Measurements from ENCODE around the gene PHF14.

DNA sequence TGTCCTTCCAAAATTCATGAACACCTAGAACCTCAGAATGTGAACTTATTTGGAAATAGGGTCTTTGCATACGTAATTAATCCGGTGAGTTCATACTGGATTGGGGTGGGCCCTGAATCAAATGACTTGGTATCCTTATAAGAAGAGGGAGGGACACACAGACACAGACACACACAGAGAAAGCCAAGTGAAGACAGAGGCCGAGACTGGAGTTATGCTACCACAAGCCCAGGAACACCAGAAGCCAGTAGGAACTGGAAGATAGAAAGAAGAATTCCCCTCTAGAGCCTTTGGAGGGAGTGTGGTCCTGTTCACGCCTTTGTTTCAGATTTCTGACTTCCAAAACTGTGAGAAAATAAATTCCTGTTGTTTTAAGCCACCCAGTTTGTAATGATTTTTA, 17.1 kb upstream of the PHF14 start:
- TF ChIP-seq, protein P1, sequence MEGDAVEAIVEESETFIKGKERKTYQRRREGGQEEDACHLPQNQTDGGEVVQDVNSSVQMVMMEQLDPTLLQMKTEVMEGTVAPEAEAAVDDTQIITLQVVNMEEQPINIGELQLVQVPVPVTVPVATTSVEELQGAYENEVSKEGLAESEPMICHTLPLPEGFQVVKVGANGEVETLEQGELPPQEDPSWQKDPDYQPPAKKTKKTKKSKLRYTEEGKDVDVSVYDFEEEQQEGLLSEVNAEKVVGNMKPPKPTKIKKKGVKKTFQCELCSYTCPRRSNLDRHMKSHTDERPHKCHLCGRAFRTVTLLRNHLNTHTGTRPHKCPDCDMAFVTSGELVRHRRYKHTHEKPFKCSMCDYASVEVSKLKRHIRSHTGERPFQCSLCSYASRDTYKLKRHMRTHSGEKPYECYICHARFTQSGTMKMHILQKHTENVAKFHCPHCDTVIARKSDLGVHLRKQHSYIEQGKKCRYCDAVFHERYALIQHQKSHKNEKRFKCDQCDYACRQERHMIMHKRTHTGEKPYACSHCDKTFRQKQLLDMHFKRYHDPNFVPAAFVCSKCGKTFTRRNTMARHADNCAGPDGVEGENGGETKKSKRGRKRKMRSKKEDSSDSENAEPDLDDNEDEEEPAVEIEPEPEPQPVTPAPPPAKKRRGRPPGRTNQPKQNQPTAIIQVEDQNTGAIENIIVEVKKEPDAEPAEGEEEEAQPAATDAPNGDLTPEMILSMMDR (IDR thresholded peaks at IDR 0.05) = no peak
- no peak for TF ChIP-seq POLR2A (IDR thresholded peaks at IDR 0.05)

Measured in esophagus squamous epithelium (tissue), 4 donors.